SU-DHL-6 (cell line): ENCODE measurements around the gene ST7.

Experiments used
- EZH2phosphoT487 ChIP-seq: fragments of 200-600 bp; sonication (generic), shearing (Covaris generic); conservative IDR thresholded peaks from 2 replicates; pipeline ENCODE4 v1.6.1; 2018; ENCODE audit warnings: mild to moderate bottlenecking, antibody characterized with exemption, low read length, moderate library complexity, mixed read lengths
- TF ChIP-seq, protein P1 (sequence below): fragments of 200-600 bp; sonication (generic); IDR thresholded peaks from one replicate; pipeline ENCODE4 v1.5.1; 2017; ENCODE audit warnings: antibody characterized with exemption, mild to moderate bottlenecking, low read length, moderate library complexity; ENCODE audit not compliant: insufficient read depth, poor library complexity, severe bottlenecking

DNA sequence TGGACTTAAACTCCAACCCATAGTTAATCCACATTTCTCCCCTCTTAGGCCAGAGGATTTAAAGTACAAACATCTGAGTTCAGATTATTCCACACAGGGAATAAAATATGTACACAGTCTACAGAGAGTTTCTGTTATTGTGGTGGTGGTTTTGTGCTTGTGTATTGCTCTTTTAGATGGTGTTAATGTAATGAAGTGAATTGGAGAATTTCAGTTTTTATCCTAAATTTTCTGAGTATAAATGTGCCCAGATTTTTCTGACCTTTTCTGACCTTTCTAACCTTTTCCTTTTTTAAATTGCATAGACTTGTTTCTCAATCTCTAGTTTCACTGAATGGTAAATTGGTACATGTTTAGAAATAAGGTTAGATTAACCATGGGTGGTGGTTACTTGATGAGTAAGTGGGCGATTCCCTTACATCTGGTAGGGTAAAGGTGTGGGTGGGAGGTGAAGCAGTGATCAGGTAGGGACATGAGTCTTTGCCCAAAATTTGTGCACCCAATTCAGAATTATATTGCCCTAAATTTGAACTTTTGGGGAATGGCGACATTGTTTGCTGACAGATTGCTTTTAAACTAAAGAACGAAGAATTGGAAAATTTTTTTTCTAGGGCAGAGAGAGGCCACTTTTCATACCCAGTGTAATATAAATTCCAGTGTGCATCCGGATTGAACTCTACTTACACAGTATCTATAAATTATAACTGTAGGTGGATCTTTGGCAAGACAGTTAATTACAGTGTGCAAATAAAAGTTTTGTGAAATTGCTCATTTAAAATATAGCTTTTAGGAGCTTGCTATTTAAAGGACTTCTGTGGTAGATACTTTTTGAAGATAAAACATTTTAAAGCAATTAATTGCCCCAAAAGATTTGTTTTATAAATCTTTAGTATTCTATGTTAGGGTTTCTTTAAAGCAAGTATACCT lies 62.2 kb downstream of the ST7 start:
- TF ChIP-seq EZH2phosphoT487: no peak
- TF ChIP-seq, protein P1, sequence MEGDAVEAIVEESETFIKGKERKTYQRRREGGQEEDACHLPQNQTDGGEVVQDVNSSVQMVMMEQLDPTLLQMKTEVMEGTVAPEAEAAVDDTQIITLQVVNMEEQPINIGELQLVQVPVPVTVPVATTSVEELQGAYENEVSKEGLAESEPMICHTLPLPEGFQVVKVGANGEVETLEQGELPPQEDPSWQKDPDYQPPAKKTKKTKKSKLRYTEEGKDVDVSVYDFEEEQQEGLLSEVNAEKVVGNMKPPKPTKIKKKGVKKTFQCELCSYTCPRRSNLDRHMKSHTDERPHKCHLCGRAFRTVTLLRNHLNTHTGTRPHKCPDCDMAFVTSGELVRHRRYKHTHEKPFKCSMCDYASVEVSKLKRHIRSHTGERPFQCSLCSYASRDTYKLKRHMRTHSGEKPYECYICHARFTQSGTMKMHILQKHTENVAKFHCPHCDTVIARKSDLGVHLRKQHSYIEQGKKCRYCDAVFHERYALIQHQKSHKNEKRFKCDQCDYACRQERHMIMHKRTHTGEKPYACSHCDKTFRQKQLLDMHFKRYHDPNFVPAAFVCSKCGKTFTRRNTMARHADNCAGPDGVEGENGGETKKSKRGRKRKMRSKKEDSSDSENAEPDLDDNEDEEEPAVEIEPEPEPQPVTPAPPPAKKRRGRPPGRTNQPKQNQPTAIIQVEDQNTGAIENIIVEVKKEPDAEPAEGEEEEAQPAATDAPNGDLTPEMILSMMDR: no peak
